Smooth muscle cell of the brain vasculature (primary cell): ENCODE results near the gene MEP1B.
"Not testable (repeated sequence)": the region's sequence is repeated elsewhere in the genome, so short reads cannot be mapped to it uniquely, and the experiment has no call there.

Experiments
- DNase-seq: peaks from one replicate; pipeline ENCODE4 v3.0.0-alpha.2; 2012; ENCODE audit warnings: low read depth, low spot score

The MEP1B gene

DNA sequence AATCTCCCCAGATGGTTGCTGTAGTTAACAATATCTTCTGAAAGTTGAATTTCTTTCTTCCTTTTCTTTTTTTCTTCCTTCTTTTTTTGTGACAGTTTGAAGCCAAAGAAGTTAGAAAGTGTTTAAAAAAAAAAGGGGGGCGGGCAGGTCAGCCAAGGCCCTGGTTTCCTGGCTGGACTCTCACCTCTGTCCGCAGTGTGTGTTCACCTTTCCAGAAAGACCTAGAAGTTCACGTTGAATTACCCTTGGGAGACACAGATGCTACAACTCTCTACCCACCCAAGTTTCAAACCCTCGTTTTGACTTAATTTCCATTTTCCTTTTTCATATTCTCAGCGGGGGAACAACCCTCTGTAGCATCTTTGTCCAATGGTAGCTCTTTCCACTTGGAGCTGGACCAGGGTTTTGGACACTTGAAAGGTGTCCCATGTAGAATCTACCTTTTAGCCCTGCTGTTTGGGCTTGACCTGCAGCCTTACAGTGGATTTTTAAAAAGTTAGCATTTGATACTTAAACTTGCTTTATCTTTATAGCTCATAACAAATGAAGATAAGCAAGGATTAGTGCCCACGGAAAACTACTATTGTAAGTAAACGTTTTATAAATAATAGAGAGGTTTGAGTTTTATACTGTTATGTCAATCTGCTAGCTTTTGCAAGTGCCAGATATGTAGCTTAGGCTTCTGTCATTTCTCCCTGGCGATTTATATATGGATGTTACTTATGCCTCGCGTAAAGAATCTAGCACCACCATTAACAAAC lies 20.0 kb downstream of the MEP1B start:
- DNase-seq: no peak

DNA sequence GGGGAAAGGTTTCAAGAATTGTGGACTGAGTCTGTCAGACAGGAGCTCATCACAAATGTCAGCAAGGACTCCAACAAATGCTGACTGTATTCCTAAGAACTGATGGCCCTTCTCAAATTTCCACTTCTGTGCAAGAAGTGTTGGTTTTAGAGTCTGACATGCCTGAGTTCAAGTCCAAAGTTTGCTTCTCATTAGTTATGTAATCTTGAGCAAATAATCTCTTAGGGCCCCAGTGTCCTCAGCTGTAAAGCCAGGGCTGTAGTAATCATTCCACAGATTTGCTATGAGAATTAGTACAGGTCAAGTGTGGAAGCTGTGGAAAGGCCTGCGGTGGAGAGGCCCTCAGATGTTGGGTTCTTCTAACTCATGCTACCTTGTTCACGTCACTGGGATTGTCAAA lies 23.9 kb downstream of the MEP1B start:
- no peak for DNase-seq

DNA sequence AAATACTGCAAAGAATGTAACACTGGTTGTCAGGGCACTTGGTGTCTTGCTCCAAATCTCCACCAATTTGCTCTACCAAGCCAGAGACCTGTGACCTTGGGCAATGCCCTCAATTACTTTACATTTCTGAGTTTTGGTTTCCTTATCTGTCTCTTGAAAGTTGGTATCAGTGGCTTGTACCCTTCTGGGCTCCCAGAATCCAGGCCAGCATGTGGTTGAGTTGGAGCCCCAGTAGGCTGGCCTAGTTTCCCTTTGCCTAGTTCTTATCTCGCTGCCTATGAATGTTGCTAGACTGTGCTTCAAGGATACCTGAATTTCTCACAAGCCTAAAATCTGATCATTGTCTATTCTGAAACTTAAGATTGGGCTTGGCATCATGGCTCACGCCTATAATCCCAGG lies 26.6 kb downstream of the MEP1B start:
- DNase-seq: no peak

DNA sequence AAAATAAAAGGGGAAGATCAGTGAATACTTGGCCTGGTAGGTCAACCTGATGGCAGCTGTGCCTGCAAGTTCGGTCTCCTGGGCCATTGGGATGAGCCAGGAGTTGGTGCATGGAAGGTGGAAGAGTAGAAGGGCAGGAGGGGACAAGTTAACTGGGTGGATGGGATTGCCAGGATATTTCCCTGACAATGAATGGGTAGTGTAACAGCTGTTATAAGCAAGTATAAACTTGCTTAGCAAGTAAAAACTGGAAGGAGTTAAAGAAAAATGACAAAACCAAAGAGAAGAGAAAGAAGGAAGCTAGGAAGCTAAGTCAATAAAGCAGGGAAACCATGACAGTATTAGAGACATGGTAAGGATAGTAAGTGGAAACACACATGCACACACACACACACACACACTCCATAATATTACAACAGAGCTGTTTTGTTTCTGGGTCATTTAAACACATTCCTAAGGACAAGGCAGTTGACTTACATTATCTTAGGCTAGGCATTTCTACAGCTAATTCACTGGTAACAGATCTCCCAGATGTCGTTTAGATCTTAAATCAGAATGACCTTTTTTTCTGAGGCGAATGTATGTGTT lies 29.7 kb downstream of the MEP1B start:
- no peak for DNase-seq

DNA sequence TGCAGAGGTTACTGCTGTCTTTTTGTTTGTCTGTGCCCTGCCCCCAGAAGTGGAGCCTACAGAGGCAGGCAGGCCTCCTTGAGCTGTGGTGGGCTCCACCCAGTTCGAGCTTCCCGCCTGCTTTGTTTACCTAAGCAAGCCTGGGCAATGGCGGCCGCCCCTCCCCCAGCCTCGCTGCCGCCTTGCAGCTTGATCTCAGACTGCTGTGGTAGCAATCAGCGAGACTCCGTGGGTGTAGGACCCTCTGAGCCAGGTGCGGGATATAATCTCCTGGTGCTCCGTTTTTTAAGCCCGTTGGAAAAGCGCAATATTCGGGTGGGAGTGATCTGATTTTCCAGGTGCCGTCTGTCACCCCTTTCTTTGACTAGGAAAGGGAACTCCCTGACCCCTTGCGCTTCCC lies 43.5 kb downstream of the MEP1B start:
- not testable (repeated sequence) for DNase-seq

DNA sequence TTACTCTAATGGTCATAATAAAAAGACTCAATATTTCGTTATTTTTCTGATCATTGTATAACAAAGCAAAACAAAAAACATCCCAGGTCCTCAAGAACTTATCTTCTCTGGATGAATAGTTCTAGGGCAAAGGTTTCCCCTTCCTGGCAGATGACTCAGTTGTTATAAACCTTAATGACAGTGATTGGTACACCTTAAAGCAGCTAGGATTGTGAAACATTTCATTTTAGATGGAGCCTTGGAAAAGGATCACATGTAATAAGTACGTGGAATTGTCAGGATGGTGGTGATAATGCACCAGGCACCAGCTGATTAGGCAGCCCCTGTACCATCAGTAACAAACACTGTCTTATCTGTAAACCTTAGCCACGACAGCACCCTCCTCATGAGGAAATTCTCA lies 47.2 kb downstream of the MEP1B start:
- DNase-seq: no peak

DNA sequence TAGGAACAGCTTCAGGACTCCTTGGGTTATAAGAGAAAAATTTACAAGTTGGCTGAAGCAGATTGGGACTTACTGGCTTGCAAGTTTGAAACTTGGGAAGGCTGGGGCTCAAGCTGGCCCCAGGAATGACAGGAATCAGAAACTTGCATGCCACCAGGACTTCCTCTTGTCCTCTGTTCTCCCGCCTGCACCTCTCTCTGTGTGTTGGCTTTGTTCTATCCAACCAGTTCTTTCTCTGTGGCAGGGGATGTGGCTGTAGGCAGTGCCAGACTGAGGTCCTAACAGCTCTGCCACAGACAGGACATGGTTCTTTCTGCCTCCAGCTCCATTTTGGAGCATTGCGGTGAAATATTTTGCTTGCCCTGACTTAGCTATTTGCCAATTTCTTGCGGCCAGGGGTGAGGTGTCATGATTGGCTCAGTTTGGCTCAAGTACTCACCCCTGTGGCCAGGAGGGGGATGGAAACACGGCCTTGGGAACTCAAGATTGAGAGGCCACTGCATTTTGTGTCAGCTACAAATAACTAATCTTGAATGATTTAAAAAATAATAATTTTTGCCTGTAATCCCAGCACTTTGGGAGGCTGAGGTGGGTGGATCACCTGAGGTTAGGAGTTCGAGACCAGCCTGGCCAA lies 48.9 kb downstream of the MEP1B start:
- DNase-seq: no peak

DNA sequence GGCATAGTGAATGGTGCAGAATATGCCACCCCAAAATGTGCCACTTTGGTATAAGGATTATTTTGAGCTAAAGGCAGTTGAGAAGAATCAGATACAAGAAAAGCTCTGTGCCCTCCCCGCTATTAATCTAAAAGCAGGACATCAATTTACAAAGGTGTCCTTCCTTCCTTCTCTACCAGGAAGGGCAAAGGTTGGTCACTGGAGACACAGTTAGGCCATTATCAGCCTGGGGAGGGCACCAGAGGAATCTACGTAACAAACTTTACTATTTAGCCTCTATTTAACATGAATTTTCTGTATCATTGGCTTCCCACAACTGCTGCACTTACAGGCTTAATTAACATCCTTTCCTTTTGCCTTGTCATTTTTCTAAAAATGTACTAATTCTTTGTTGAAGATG lies 52.6 kb downstream of the MEP1B start:
- no peak for DNase-seq

DNA sequence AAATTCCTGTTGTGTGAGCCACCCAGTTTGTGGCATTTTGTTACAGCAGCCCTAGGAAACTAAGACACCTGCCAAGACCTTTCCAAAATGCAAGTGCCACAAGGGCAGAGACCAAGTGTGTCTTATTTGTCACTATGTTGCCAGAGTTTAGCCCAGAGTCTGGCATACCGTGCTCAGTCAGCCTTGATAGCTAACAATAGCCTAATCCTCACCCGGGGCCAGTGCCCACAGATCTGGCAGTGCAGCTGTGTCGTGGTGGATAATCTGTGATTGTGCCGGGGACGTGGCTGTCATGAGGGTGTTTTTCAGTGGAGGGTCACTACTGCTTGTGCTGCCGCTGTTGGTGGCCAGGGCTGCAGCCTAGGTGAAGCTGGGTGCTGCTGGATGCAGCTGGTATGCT lies 53.5 kb downstream of the MEP1B start:
- no peak for DNase-seq

DNA sequence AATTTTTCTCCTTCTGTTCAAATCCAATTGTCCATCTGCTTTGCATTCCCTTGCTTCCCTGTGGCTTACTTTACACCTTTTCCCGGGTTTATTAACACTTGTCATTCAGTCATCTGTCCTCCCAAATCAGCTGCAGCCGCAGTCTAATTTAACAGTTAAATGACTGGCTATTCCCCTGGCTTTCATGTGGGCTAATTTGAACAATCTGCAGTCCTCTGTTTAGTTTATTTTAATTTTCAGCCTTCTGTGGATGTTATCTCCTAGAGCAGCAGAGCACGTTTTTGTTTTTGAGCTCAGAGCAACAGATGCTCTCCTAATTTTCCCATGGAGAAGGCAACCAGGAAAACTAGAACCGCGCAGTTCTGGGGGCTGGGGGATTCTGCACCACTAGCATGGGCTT lies 55.0 kb downstream of the MEP1B start:
- no peak for DNase-seq

DNA sequence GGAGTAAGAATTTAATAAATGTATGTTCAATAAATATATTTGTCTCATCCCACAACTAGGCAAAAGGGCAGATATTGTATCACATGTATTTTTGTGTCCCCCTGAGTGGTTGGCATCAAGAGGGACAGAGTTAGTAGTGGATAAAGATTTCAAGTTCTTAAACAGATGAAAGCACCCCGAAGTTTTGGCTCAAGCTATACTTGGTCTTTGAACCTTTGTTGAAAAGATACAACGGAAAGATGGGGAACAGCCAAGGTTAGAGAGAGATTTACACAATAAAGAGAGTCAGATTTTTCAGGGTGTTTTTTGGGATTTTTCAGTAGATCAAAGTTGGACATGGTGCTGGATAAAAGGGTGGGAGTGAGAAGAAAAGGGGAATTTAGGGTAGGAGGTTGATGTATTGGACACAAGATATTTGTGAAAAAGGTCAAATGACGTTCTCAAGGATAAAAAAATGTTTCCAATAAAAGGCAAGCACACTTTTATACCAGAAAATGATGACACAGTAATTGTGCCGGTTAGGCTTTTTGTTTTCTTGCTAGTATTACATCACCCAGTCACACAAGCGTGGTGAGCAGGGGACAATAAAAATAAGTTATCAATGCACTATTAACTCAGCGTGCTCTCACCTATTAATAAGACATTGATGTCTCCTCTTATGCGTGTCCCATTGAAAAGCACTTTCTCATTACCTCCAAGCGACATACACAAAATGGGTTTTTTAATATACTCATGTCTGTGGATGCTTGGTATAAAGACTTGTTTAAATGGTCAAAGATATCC lies 59.5 kb downstream of the MEP1B start:
- DNase-seq: no peak

DNA sequence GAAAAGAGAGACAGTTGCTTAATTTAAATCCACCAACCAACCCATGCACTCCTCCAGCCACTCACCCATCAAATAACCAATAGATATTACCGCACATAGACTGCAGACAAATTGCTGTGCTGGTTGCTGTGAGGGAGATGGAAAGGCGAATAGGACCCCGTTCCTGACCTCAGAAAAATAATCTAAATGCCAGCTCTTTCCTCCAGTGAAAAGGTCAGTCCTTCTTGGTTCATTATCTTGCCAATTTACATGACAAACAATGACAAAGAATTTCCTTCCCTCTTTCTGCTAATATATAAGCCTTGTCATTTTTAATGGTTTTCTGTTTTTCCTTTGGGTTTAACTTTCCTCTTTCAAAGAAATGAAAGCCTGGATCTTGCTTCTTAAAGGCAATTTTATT lies 61.6 kb downstream of the MEP1B start:
- no peak for DNase-seq

DNA sequence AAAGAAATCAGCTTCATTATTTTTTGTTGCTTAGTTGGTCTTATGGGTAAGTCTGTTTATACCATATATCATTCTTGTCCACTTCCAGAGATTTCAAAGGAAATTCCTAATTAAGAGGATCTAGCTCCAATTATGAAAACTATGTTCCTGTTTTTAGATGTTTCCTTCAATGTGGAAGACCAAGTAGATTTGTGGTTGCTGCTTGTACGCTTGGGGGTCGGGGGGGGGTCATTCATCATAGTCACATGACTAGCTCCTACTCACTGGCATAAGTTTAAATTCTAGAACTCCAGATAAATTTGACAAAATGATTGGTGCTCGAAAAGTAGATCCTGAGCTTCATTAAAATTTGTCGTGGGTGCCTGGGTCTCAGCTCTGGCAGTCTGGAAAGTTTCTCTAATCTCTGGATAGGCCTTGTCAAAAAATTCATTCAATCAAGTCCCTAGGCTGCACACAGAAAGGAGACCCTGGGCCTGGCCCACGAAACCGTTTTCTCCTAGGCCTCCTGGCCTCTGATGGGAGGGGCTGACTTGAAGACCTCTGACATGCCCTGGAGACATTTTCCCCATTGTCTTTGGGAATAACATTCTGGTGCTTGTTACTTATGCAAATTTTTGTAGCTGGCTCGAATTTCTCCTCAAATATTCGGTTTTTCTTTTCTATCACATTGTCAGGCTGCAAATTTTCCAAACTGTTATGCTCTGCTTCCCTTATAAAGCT lies 62.5 kb downstream of the MEP1B start:
- no peak for DNase-seq

DNA sequence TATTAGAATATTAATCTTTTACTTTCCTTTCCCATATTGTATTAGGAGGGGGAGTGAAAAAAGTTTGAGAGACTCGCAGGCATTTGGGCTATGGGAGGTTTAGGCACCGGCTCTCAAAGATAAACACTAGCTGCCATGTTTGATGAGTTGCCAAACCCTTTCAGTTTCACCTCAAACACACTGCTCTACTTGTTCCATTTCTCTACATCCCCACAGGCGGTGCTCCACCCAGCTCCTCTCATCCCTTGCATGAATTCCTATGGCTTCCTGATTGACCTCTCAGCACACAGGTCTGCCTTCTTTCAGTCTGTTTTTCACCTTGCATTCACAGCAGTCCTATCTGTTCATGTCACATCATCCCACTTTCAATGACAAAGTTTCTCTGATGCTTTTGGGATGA lies 65.7 kb downstream of the MEP1B start:
- no peak for DNase-seq

DNA sequence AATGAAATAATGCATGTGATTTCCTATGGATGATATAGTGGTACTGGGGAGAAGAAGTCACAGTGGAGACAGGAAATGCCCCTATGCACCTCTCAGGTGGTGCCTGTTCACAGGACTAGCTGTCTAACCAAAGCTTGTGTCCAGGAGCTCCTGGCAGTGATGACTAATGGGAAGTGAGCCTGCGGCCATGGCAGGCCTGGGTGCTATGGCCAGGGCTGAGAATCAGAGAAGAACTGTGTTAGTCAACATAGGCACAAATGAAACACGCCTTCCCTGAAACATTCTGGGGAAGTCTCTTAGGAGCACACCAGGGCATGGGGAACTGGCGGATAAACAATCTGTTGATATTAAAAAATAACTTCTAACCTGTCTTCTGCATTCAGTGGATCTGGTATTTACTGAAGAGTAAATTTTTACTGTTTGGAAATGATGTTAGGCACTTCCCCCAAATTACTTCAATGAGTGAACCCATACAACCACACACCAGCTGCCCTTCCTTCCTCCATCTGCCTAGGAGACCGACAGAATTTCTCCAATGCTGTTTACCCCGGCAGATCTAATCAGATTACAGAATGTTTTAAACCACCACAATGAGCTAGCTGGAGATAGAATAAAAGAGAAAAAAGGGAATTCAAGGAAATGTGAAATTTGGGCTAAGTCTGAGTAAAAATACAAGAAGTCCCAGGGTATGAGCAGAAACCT lies 67.4 kb downstream of the MEP1B start:
- DNase-seq: no peak

DNA sequence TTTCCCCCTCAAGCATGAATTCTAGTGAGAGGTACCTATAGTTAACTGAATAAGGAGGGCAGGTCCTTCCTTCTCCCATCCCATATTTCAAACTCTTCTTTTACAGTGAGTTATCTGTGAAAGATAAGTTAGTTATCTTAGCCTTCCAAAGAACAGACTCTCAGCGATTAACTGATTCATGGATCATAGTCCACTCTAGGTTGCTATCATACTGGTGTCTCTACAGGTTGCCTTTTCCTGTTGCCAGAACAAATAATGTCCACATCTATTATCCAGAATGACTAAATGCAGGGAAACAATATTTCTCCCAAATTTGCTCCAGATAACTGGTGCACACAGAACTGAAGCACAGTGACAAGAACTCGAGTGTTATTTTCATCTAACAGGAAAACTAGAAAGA lies 68.3 kb downstream of the MEP1B start:
- no peak for DNase-seq

DNA sequence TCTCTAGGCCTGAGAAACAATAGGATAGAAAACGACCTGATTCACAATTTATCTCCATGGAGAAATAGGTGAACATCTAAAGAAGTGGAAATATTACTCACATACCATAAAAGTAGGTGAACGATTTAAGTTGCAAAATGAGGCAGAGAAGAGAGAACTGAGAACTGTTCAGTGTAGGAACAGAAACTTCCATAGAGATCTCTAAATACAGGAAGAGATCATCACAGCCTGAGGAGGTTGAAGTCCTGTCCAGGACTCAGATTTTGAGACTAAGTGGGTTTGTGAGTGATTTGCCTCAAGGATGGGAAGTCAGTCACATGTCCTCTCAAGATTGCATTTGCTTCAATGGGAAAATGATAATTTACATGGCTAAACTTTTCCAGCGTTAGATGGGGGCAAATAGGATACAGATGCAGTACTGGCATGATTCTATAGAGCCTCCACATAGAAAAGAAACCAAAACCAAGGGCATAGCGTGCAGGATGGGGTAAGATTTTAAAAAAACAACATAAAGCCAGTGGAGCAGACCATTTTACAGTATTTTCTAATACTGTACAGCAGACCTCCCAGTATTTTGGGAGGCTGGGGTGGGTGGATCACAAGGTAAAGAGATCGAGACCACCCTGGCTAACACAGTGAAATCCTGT lies 68.8 kb downstream of the MEP1B start:
- no peak for DNase-seq

DNA sequence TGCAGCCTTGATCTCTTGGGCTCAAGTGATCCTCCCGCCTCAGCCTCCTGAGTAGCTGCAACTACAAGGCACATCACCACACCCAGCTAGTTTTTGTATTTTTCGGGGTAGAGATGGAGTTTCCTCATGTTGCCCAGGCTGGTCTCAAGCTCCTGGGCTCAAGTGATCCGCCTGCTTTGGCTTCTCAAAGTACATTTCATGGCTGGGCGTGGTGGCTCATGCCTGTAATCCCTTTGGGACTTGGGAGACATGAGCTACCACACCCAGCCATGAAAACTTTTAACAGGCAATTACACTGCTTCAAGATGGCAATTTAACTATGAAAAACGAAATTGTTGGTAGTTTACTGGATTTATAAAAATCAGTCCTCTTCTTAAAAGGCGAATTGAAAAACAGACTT lies 69.7 kb downstream of the MEP1B start:
- no peak for DNase-seq

DNA sequence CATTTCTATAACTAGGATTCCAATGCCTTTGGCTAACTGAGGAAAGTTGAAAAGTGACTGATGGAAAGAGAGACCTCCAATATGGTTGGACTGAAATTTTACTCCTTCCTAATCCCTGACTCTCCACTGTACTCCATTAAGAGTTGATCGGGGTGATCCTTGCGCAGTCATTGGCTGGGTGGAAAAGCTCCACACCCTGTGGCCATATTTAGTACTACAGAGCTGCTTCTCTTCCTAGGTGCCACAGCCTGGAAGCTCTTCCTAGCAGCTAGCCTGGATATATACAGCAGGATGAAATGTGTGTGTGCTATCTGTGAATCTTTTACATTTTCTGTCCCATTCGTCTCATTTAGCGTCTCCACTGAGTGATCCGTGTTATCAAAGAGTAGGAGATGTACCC lies 71.2 kb downstream of the MEP1B start:
- DNase-seq: no peak

DNA sequence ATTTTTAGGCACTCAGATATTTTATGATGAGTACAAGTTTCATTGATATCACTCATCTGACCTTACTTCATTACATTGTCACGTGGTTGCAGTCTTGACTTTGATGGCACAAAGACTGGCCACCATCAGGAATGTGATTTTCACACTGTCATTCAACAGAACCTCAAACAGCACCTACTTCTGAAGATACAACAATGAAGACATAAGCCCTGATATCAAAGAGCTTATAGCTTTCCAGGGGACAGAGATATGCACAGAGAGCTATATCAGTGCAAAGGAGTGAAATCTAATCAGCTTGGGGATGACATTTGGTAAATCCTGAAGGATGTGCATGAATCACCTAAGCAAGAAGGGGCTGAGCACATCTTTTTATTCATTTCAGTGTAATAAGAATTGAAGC lies 72.3 kb downstream of the MEP1B start:
- no peak for DNase-seq

DNA sequence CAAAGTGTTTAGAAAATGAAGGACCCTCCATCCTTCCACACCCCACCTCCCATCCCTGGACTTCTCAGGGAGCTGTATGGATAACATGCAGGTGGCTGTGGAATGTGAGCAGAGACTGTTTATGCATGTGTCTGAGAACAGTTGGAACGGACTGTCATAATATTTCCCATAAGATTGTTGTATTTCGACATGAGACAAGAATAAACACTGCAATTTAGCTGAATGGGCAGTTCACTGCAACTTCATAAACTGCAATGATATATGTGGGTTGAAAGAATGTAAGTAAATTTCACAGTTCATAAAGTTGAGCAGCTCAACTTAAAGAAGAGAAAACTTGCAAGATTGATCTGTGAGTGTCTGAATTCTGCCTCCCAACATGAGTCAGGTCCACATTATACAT lies 74.6 kb downstream of the MEP1B start:
- DNase-seq: no peak
